ENCODE data around the gene ZDHHC6.
"Not testable (repeated sequence)": the region's sequence is repeated elsewhere in the genome, so short reads cannot be mapped to it uniquely, and the experiment has no call there.

The ZDHHC6 gene

GRCh38 chr10:112446855-112447619 is at the start of gene ZDHHC6, which contains the start of gene VTI1A:
Gene ZDHHC6 (minus strand): TSS chr10:112446914. CDS start chr10:112445436, 1,478 bp downstream.
Gene VTI1A (plus strand): TSS chr10:112447215. CDS start chr10:112447374, 159 bp downstream.
- peak; percentile 70 for DNase-seq (ENCODE audit: low read depth)

GRCh38 chr10:112492736-112493135 is 46.0 kb upstream of the ZDHHC6 start:
- DNase-seq (ENCODE audit: low read depth) = no peak

- peak; percentile 1 for DNase-seq (ENCODE audit: low read depth)
Measured at GRCh38 chr10:112491144-112491543, 44.4 kb upstream of the ZDHHC6 start.

GRCh38 chr10:112490545-112490944 is 43.8 kb upstream of the ZDHHC6 start:
- DNase-seq (ENCODE audit: low read depth) = no peak

GRCh38 chr10:112487964-112488363 is 41.2 kb upstream of the ZDHHC6 start:
- no peak for DNase-seq (ENCODE audit: low read depth)

- no peak for DNase-seq (ENCODE audit: low read depth)
Measured at GRCh38 chr10:112484399-112484798, 37.7 kb upstream of the ZDHHC6 start.

GRCh38 chr10:112481602-112482001 is 34.9 kb upstream of the ZDHHC6 start:
- no peak for DNase-seq (ENCODE audit: low read depth)

- DNase-seq (ENCODE audit: low read depth) = no peak
Measured at GRCh38 chr10:112475575-112476218, 29.0 kb upstream of the ZDHHC6 start.

- no peak for DNase-seq (ENCODE audit: low read depth)
Measured at GRCh38 chr10:112471878-112472487, 25.3 kb upstream of the ZDHHC6 start.

GRCh38 chr10:112467541-112468075 is 20.9 kb upstream of the ZDHHC6 start:
- DNase-seq (ENCODE audit: low read depth) = no peak

- DNase-seq (ENCODE audit: low read depth) = no peak
Measured at GRCh38 chr10:112466802-112467201, 20.1 kb upstream of the ZDHHC6 start.

GRCh38 chr10:112465299-112465883 is 18.7 kb upstream of the ZDHHC6 start:
- DNase-seq (ENCODE audit: low read depth) = no peak

- DNase-seq (ENCODE audit: low read depth) = not testable (repeated sequence)
Measured at GRCh38 chr10:112464074-112464473, 17.4 kb upstream of the ZDHHC6 start.

GRCh38 chr10:112461029-112461887 is 14.5 kb upstream of the ZDHHC6 start:
- peak; percentile 71 for DNase-seq (ENCODE audit: low read depth)

GRCh38 chr10:112460366-112460765 is 13.7 kb upstream of the ZDHHC6 start:
- no peak for DNase-seq (ENCODE audit: low read depth)

GRCh38 chr10:112456533-112456932 is 9.8 kb upstream of the ZDHHC6 start:
- no peak for DNase-seq (ENCODE audit: low read depth)

GRCh38 chr10:112454910-112455779 is 8.4 kb upstream of the ZDHHC6 start:
- DNase-seq (ENCODE audit: low read depth) = no peak

- no peak for DNase-seq (ENCODE audit: low read depth)
Measured at GRCh38 chr10:112448888-112449287, 2.2 kb upstream of the ZDHHC6 start.

GRCh38 chr10:112447620-112447928 is 860 bp upstream of the ZDHHC6 start:
- no peak for DNase-seq (ENCODE audit: low read depth)

- DNase-seq (ENCODE audit: low read depth) = no peak
Measured at GRCh38 chr10:112446055-112446854, 459 bp downstream of the ZDHHC6 start.

All from GM04504 (cell line).